Right lobe of liver (tissue), 6 donors: ENCODE results near the gene PTF1A. TPM values are rescaled to one million over a fixed set of nuclear protein-coding genes. Genes with fewer than 3 reads are reported as not detected.

Source experiments
- ATAC-seq, 4 donors: fragments of 200-7000 bp; cut with Tn5 transposase; one replicate each; pipeline ENCODE4 v1.9.1; 2020; ENCODE audit warnings: mild to moderate bottlenecking in 4 of 4, moderate library complexity in 4 of 4
- DNase-seq, 3 donors: peaks; one replicate each; pipeline ENCODE4 v3.0.0-alpha.2; 2020
- H3K27ac ChIP-seq, 3 donors: fragments of 200-600 bp; one replicate each; pipeline ENCODE4 v1.8.0; 2022
- H3K27me3 ChIP-seq, 2 donors: fragments of 200-600 bp; one replicate each; pipeline ENCODE4 v1.8.0; 2022
- H3K36me3 ChIP-seq, 4 donors: fragments of 200-600 bp; sonication (generic) in 1 of 4; one replicate each; pipeline versions ENCODE4 v1.5.1 to v1.8.0; 2017 to 2022; ENCODE audit warnings: control low read depth in 1 of 4
- H3K4me1 ChIP-seq, 4 donors: fragments of 200-600 bp; sonication (generic) in 1 of 4; one replicate each; pipeline versions ENCODE4 v1.5.1 to v1.8.0; 2017 to 2022; ENCODE audit warnings: control low read depth in 1 of 4
- H3K4me3 ChIP-seq, 3 donors: fragments of 200-600 bp; one replicate each; pipeline ENCODE4 v1.8.0; 2022
- H3K9me3 ChIP-seq, 4 donors: fragments of 200-600 bp; sonication (generic) in 1 of 4; one replicate each; pipeline versions ENCODE4 v1.5.1 to v1.8.0; 2017 to 2022; ENCODE audit warnings: control low read depth in 1 of 4
- POLR2A ChIP-seq: fragments of 450-650 bp; IDR thresholded peaks from one replicate; pipeline ENCODE4 v1.6.1; 2017; ENCODE audit warnings: antibody characterized with exemption, mild to moderate bottlenecking
- WGBS: methylation state at CpG from one replicate; pipeline ENCODE4 v1.1.6; 2018; ENCODE audit warnings: low coverage, low lambda C conversion rate; ENCODE audit not compliant: insufficient coverage; ENCODE audit errors: missing lambda C conversion rate; 5-methylcytosine and 5-hydroxymethylcytosine counted together
- intact Hi-C, 2 donors: fragments of 100-400 bp; cut with DNase I; formaldehyde crosslinking; loops; one replicate each; pipeline versions ENCODE4 v1.11.2 to v1.14.1; 2022
- total RNA-seq, 6 experiments: library from RNA; depleted of rRNA in 2 of 6; stranded (reverse); fragments of >200 nt in 2 of 6; fragmentation: NEBNext Ultra II Directional in 3 of 6; extraction: Animal tissue kit (Norgen Biotek cat#: 25700) in 3 of 6; gene quantifications; one replicate each; pipeline versions ENCODE4 v1.1.0 to v1.2.4, GENCODE V29; 2016 to 2023
- TF ChIP-seq, protein P1 (sequence below), 4 donors: fragments of 200-600 bp in 3 of 4; fragments of 450-650 bp in 1 of 4; IDR thresholded peaks; one replicate each; pipeline versions ENCODE4 v1.5.1 to v1.8.0; 2016 to 2022; ENCODE audit warnings: antibody characterized with exemption in 4 of 4, mild to moderate bottlenecking in 2 of 4
- donor health status: DM: no; HTN: yes; CAD: no.
- donor health status: DM: no; HTN: no; CAD: no.
- donor health status: DM: no; HTN: no; CAD: no.
- donor health status: DM: no; HTN: yes; CAD: no.
- donor health status: DM: no; HTN: yes; CAD: no.

Gene PTF1A
- total RNA-seq, 6 experiments from 2014 or later = not detected

DNA sequence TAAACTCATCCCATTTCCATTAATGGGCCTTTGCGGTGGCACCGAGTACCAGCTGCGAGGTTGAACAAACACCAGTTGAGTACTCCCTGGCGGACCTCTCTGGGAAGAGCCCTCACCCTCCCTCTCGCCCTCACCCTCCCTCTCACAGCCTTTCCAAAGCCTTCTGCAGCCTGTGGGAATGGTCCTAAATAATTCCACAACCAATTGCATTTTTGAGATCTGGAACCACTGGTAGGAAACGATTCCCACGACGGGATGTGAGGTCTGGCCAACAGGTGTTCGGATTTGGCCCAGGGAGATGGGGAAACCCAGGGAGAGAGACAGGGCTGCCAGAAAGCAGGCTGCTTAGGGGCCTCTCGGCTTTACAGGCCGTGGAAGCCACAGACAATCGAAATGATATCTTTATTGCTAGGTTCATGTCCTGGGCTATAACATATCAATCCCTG lies 5.3 kb downstream of the PTF1A start:
- no peaks in the 10 kb centered on the region for H3K36me3 ChIP-seq
- H3K4me3 ChIP-seq = no peak overlapping the region
- WGBS = 10% methylated on average over 10 of the region's 12 CpGs
- ATAC-seq (no peak), DNase-seq (no peak)
- TF ChIP-seq POLR2A = no peak
- TF ChIP-seq, protein P1, sequence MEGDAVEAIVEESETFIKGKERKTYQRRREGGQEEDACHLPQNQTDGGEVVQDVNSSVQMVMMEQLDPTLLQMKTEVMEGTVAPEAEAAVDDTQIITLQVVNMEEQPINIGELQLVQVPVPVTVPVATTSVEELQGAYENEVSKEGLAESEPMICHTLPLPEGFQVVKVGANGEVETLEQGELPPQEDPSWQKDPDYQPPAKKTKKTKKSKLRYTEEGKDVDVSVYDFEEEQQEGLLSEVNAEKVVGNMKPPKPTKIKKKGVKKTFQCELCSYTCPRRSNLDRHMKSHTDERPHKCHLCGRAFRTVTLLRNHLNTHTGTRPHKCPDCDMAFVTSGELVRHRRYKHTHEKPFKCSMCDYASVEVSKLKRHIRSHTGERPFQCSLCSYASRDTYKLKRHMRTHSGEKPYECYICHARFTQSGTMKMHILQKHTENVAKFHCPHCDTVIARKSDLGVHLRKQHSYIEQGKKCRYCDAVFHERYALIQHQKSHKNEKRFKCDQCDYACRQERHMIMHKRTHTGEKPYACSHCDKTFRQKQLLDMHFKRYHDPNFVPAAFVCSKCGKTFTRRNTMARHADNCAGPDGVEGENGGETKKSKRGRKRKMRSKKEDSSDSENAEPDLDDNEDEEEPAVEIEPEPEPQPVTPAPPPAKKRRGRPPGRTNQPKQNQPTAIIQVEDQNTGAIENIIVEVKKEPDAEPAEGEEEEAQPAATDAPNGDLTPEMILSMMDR (IDR thresholded peaks at IDR 0.05) = no peak
- peaks cover 0 to 4% (median 0%) of the 10 kb centered on the region in 4 donors for H3K4me1 ChIP-seq
- no peak overlapping the region for H3K27ac ChIP-seq
- intact Hi-C loops = no loop called here
- peaks cover 8 to 29% of the 10 kb centered on the region in 2 donors for H3K27me3 ChIP-seq
- H3K9me3 ChIP-seq = no peaks in the 10 kb centered on the region

DNA sequence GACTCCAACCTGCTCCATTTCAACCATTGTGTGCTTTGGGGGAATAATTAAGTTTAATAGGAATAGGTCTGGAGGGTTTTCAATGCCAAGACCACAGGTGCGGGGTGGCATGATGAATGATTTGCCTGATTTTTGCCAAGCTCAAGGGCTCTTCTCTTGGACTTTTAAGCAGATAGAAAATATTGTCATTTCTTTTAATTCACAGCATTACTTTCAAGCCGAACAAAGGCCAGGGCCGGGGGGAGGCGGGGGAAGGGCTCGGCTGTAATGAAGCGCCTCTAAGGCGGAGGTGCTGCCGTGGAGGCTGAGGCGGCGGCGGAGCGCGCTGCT lies 6.5 kb downstream of the PTF1A start:
- no peaks in the 10 kb centered on the region for H3K9me3 ChIP-seq
- intact Hi-C loops = no loop called here
- WGBS = 0% methylated on average over 2 of the region's 13 CpGs
- TF ChIP-seq, protein P1 (IDR thresholded peaks at IDR 0.05) = no peak
- TF ChIP-seq POLR2A = no peak
- no peak overlapping the region for H3K27ac ChIP-seq
- DNase-seq (no peak), ATAC-seq (no peak)
- H3K36me3 ChIP-seq = no peaks in the 10 kb centered on the region
- no peak overlapping the region for H3K4me3 ChIP-seq
- peaks cover 8 to 32% of the 10 kb centered on the region in 2 donors for H3K27me3 ChIP-seq
- peaks cover 0 to 4% (median 0%) of the 10 kb centered on the region in 4 donors for H3K4me1 ChIP-seq

DNA sequence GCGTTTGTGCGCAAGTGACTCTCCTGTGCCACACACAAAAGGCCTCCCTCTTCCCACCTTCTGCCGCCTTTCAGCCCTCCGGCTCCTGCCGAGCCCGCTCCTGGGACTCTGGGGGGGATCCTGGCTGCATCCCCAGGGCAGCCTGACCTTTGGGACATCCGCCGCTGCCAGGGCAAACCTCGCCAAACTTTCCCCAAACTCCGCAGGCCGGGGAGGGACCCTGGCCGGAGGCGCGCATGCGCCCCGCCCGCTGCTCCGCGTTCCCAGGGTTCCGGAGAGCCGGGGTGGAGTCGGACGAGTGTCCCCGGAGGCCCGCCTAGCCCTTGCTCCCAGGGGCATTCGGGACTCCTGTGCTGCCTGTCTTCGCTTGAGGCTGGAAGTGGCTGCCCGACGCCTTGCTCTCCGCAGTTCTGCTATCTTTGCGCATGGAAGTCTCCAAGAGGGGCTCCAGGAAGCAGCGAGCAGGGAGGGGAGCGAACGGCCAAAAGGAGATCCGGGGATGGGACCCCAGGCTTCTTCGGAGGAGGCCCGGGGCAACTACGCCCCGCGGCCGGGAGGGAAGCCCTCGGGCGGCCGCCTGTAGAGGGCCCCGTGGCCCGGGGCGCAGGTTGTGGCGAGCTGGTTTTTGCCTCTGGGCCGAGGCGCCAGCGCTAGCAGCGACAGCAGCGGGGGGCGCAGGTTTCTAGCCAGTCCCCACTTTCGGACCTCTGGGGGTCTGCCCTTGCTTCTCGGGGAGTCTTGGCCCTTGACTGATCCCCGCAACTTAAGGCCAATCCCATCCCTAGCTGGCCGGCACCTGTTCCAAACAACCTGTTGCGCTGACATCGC lies 7.0 kb downstream of the PTF1A start:
- no peak overlapping the region for H3K4me3 ChIP-seq
- under 1% methylated on average over 20 of the region's 60 CpGs for WGBS

DNA sequence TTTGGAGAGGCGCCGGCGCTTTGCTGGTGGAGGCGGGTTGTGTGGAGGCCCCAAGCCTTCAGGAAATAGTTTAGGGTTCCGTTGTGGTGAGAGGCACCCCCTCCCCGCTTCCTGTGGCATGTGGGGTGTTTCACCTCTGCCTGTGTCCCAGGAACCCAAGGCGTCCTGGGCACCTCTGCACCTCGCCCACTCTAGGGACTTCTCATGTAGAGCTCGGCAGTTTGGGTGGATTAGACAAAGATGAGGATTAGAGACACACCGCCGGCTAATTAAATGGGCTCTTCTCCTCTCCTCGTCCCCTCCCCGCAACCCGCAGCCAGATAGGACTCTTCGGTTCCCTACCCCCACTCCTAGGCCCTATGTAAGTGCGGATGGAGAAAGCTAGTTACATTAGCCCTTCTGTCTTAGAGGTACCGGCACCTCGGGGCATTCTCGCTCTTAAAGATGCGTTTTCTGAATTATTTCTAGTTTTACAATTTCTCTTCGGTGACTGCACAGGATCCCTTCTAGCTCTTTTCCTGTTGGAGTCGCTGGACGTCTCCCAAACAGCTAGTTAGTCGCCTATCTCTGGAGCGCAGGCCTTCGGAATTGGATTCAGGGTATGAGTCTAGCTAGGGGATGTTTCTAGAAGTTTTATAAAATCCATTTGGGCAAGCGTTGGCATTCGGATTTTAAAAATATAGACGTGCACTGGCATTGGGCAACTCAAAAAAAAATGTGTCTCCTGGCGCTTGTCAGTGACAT lies 7.8 kb downstream of the PTF1A start:
- no peaks in the 10 kb centered on the region for H3K36me3 ChIP-seq
- no peak for DNase-seq
- H3K27ac ChIP-seq = no peak overlapping the region
- H3K4me3 ChIP-seq = no peak overlapping the region
- intact Hi-C loops = no loop called here
- peaks cover 0 to under 1% (median 0%) of the 10 kb centered on the region in 4 donors for H3K4me1 ChIP-seq
- under 1% methylated on average over 23 of the region's 30 CpGs for WGBS
- TF ChIP-seq POLR2A = no peak
- TF ChIP-seq, protein P1 (IDR thresholded peaks at IDR 0.05) = no peak
- no peak for ATAC-seq
- peaks cover 8 to 30% of the 10 kb centered on the region in 2 donors for H3K27me3 ChIP-seq
- H3K9me3 ChIP-seq = no peaks in the 10 kb centered on the region

More for the DNA sequence above, 7.0 kb downstream of the PTF1A start:
- no peaks in the 10 kb centered on the region for H3K9me3 ChIP-seq
- no peaks in the 10 kb centered on the region for H3K36me3 ChIP-seq
- H3K4me1 ChIP-seq = peaks cover 0 to 4% (median 0%) of the 10 kb centered on the region in 4 donors
- TF ChIP-seq, protein P1 (IDR thresholded peaks at IDR 0.05) = no peak
- no peak for TF ChIP-seq POLR2A
- peaks cover 8 to 35% of the 10 kb centered on the region in 2 donors for H3K27me3 ChIP-seq
- ATAC-seq (peak in 1 of 4 donors; percentile 13), DNase-seq (no peak)
- no peak overlapping the region for H3K27ac ChIP-seq
- intact Hi-C loops = no loop called here
